Ascending aorta (tissue), 2 donors: ENCODE measurements around the gene MTHFSD. TPM values are rescaled to one million over a fixed set of nuclear protein-coding genes. Genes with fewer than 3 reads are reported as not detected.

ENCODE experiments used
- DNase-seq, 2 donors: peaks; one replicate each; pipeline ENCODE4 v3.0.0-alpha.2; 2019; ENCODE audit warnings: low spot score in 2 of 2
- H3K27ac ChIP-seq, 2 donors: fragments of 200-600 bp; sonication (generic); one replicate each; pipeline ENCODE4 v1.5.1; 2016 to 2017; ENCODE audit warnings: mild to moderate bottlenecking in 1 of 2
- H3K27me3 ChIP-seq: fragments of 200-600 bp; sonication (generic); one replicate; pipeline ENCODE4 v1.5.1; 2017
- H3K36me3 ChIP-seq, 2 donors: fragments of 200-600 bp; sonication (generic); one replicate each; pipeline ENCODE4 v1.5.1; 2016
- H3K4me1 ChIP-seq, 2 donors: fragments of 200-600 bp; sonication (generic); one replicate each; pipeline ENCODE4 v1.5.1; 2016 to 2017; ENCODE audit warnings: mild to moderate bottlenecking in 1 of 2
- H3K4me3 ChIP-seq, 2 donors: fragments of 200-600 bp; sonication (generic); one replicate each; pipeline ENCODE4 v1.5.1; 2016 to 2017; ENCODE audit warnings: mild to moderate bottlenecking in 1 of 2
- H3K9me3 ChIP-seq, 2 donors: fragments of 200-600 bp; sonication (generic); one replicate each; pipeline ENCODE4 v1.5.1; 2016
- CTCF ChIP-seq, 3 experiments: fragments of 200-600 bp in 2 of 3; fragments of 450-650 bp in 1 of 3; sonication (generic) in 2 of 3; IDR thresholded peaks; one replicate each; pipeline ENCODE4 v1.5.1; 2016 to 2019; ENCODE audit warnings: antibody characterized with exemption in 3 of 3, mild to moderate bottlenecking in 1 of 3, moderate library complexity in 1 of 3
- intact Hi-C: fragments of 100-400 bp; cut with DNase I; formaldehyde crosslinking; loops from one replicate; pipeline ENCODE4 v1.15.1; 2023
- total RNA-seq: library from RNA; depleted of rRNA; stranded (reverse); fragments of >200 nt; gene quantifications from one replicate; pipeline ENCODE4 v1.1.0, GENCODE V29; 2016

The MTHFSD gene
- total RNA-seq, 1 donor from 2014 or later: 44.1 TPM

- Histone ChIP-seq H3K4me3 (no peak overlapping the region), H3K36me3 (peaks cover 10 to 23% of the 10 kb centered on the region in 2 donors), H3K9me3 (no peaks in the 10 kb centered on the region), H3K4me1 (no peaks in the 10 kb centered on the region), H3K27me3 (no peaks in the 10 kb centered on the region), H3K27ac (no peak overlapping the region)
- no peak for TF ChIP-seq CTCF (IDR thresholded peaks at IDR 0.05)
- DNase-seq: no peak
- intact Hi-C loops: no loop called here
Observed at GRCh38 chr16:86527366-86527765, 27.7 kb downstream of the MTHFSD start.

- Histone ChIP-seq H3K4me3 (no peak overlapping the region), H3K27ac (no peak overlapping the region), H3K36me3 (peaks cover under 1 to 7% of the 10 kb centered on the region in 2 donors), H3K4me1 (no peaks in the 10 kb centered on the region), H3K9me3 (no peaks in the 10 kb centered on the region), H3K27me3 (no peaks in the 10 kb centered on the region)
- TF ChIP-seq CTCF (IDR thresholded peaks at IDR 0.05): no peak
- intact Hi-C loops: no loop called here
- no peak for DNase-seq
Observed at GRCh38 chr16:86525696-86526095, 29.3 kb downstream of the MTHFSD start.

- Histone ChIP-seq H3K36me3 (no peaks in the 10 kb centered on the region), H3K4me3 (no peak overlapping the region), H3K27me3 (no peaks in the 10 kb centered on the region), H3K4me1 (peaks cover 0 to 4% of the 10 kb centered on the region in 2 donors), H3K9me3 (no peaks in the 10 kb centered on the region), H3K27ac (no peak overlapping the region)
- no peak for TF ChIP-seq CTCF (IDR thresholded peaks at IDR 0.05)
- no peak for DNase-seq
- intact Hi-C loops: no loop called here
Observed at GRCh38 chr16:86524029-86524428, 31.0 kb downstream of the MTHFSD start.

GRCh38 chr16:86523166-86523740, 31.8 kb downstream of the MTHFSD start:
- intact Hi-C loops: no loop called here
- Histone ChIP-seq H3K4me1 (peaks cover 0 to 4% of the 10 kb centered on the region in 2 donors), H3K4me3 (no peak overlapping the region), H3K9me3 (no peaks in the 10 kb centered on the region), H3K36me3 (no peaks in the 10 kb centered on the region), H3K27ac (no peak overlapping the region), H3K27me3 (no peaks in the 10 kb centered on the region)
- TF ChIP-seq CTCF (IDR thresholded peaks at IDR 0.05): no peak
- DNase-seq: no peak

GRCh38 chr16:86522634-86523033, 32.4 kb downstream of the MTHFSD start:
- DNase-seq: no peak
- no peaks in the 10 kb centered on the region for H3K27me3 ChIP-seq
- no peak overlapping the region for H3K27ac ChIP-seq
- H3K4me1 ChIP-seq: peaks cover 0 to 4% of the 10 kb centered on the region in 2 donors
- intact Hi-C loops: no loop called here
- no peak overlapping the region for H3K4me3 ChIP-seq
- H3K36me3 ChIP-seq: no peaks in the 10 kb centered on the region
- H3K9me3 ChIP-seq: no peaks in the 10 kb centered on the region
- no peak for TF ChIP-seq CTCF (IDR thresholded peaks at IDR 0.05)
